HG03439 (cell line): ENCODE data around the gene BRWD1.

ENCODE experiments used
- ATAC-seq: cut with Tn5 transposase; IDR thresholded peaks from one replicate; pipeline ENCODE4 v1.9.1; 2021; ENCODE audit warnings: mild to moderate bottlenecking, moderate library complexity; ENCODE audit not compliant: unreplicated experiment

The BRWD1 gene

DNA sequence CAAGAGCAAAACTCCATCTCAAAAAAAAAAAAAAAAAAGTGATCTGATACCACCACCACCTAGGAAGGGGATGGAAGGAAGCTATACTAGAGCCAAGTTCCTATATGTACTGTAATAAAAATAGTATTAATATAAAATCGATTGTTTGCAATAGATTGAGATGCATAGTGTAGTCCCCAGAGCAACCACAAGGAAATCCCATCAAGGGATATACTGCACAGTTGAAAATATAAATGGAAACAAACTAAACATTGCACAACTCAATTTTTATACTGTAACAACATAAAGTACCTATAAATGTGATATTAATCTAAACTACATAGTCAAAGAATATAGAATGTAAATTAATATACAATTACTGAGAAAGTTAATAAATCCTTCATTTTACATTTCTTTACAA, 109.3 kb downstream of the BRWD1 start:
- ATAC-seq, result no peak

DNA sequence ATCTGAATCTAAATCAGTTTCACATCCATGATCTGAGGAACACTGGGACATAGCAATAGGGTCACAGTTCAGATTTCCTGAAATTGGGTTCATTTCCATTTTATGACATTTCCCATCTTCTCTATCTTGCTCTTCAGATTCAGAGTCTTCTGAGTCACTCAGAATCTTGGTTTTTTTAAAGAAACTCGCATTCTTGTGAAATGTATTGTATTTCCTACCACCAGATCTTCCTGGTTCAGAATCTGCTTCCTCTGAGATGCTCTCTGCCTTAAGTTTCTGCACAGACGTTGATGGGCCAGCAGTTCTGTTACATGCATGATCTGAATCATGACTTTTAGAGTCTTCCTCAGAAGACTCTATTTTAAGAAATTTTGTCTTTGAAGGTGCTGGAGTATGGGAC, 114.6 kb downstream of the BRWD1 start:
- ATAC-seq, result no peak

DNA sequence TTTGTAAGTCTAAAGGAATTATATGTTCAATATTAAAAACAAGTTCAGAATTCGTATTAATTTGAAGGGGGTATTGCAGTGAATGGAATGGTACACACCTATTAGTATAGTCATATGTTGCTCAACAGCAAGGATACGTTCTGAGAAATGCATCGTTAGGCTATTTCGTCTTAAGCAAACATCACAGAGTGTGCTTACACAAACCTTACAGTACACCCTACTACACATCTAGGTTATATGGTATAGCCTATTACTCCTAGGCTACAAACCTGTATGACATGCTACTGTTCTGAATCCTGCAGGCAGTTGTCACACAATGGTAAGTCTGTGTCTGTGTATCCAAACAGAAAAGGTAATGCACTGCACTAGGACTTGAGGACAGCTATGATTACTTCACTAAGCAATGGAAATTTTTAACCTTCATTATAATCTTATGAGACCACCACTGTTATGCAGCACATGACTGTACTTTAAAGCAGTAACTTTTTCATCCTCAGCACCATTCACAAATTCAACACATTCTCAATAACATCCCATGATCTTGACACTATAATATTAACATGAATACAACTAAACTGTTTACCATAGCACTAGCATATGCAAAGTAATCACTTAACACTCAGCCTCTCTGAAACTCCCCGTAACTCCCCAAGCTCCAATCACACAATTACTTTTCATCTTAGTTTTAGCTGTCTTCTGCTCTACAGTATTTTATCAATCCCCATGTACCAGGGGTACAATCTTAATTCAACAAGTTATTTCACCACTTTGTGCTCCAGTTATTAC, 115.8 kb downstream of the BRWD1 start:
- no peak for ATAC-seq

DNA sequence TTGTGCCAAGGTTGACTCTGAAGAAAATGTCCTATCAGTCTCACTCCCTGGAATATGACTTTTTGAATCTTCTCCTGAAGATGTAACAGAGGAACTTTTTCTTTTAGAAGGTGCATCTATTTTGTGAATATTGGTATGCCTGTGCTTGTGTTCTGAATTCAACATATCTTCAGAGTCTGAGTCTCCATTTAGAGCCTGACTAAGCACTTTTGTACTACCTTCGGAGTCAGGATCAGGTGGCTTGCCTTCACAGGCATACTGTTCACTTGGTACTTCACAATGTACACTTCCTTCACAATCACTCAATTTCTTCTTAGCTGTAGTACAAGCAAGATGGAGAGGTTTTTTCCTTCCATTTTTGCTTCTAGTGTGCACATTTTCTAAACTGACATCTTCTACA, 116.6 kb downstream of the BRWD1 start:
- ATAC-seq, result no peak

DNA sequence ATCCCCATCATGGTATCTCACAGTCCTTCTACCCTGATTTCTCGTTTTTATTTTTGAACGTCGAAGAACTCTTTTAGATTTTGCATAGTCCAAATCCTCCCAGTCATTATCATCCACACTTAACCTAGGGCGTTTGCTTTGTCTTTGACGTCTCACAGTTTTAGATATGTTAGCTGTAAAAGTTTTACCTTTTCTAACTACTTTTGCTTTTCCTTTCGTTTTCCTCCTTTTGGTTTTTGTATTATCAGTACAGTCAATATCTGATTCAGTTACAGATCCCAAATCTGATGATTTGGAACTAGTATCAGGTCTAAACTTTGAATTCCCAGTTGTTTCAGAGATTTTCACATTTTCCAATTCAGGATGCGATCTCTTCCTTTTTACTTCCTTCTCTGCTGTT, 117.1 kb downstream of the BRWD1 start:
- ATAC-seq, result no peak

DNA sequence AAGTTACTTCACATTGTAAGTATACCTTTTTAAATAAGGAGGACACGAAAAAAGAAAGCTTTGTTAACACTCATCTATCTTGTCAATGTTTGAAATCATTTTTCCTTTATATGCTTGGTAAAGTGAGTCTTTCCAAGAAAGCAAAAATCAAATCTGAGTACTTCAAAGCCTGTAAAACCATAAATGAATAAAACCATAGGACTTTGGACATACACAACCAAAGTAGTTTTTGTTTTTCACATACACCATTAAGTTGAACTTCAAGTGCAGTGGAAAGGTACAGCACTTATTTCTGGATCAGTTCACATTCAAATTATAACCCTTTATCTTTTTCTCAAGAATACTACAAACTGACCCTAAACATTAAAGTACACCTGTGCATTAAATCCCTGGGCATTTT, 120.1 kb downstream of the BRWD1 start:
- ATAC-seq, result no peak

DNA sequence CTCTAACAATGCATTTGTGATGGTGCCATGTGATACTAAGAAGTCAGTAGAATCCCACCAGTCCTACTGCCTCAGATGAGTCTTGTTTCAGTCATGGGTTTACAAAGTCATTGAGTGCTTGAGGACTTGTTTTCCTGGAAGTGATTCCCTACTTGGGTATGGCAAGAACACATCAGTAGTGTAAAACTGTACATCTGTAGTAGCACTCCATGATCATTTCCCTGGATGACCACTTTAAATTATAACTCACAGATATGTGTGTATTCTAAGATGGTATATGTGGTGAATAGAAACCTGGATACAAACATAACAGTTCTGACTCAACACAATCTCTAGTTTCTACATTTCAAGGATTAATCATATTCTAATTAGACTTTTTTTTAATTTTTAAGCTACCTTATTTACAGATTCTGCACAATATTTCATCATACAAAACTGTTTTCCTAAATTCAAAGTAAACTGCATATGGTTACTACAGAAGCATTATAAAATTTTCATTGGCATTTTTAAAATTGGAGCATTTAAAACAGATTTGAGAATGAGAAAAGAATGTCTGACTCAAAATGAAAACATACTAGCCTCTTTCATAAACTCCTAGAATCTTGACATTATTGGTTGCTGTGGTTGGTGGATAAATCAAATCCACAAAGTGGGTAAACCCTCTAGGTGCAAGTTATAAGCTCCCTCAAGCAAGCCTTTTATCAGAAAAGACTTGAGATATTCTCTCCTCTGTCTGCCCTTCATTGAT, 123.4 kb downstream of the BRWD1 start:
- ATAC-seq, result no peak

DNA sequence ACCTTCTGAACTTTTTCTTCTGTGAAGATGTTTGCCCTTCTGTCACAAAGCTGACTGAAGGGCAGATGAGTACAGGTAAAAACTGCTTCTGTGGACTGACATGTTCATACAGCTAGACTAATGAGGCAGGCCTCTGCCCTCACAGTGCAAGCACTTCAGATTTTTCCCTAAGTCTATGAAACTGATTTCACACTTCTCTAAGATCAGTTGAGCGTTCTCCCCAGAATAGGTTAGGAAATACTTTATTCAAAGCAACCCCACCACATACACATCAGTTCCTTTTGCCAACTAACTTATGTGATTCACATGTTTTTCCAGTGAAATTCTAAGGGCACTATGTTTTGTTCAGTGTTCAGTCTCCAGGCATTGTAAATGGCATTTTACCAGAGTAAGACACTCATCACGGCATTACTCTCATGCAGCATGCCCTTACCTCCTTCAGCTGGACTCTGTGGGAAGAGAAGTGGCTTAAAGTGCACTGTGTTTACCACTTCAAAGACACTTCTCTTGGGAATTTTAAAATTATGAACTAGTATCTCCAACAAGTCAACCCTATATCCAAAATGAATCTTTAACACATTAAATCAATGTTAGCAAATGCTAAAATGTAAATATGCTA, 124.8 kb downstream of the BRWD1 start:
- ATAC-seq, result no peak

DNA sequence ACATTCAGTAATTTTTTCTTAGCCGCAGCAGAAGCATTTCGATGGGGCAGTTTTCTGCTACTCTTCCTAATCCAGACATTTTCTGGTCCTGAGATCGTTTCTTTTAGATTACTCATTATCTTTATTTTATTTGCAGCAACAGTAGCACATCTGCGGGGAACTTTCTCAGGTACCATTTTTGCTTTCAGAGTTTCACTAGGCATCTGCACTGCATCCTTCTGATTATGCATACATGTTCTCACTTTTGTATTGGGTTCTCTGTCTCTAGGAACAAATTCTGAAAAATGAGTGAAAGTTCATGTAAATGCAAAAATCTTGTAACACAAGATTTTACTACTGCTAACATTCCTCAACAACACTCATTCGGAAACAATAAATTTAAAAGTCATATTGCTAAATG, 126.3 kb downstream of the BRWD1 start:
- no peak for ATAC-seq

DNA sequence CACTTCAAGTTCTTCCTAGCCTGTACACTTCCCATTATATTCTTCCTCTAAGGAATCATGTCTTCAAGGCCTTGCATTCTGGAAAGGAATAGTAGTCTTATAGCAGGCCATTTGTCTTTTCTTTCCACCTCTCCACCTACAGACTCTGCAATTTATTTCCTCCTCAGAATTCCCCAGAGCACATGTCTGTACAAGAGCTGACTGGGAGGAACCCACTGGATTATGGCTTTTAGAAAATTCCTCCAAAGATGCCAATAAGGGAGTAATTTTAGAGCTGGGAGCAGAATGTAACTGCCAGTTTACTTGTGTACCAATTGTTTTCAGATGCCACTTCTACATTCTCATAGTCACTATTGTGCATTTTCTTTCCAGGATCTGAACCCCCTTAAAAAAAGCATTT, 126.8 kb downstream of the BRWD1 start:
- ATAC-seq, result no peak

DNA sequence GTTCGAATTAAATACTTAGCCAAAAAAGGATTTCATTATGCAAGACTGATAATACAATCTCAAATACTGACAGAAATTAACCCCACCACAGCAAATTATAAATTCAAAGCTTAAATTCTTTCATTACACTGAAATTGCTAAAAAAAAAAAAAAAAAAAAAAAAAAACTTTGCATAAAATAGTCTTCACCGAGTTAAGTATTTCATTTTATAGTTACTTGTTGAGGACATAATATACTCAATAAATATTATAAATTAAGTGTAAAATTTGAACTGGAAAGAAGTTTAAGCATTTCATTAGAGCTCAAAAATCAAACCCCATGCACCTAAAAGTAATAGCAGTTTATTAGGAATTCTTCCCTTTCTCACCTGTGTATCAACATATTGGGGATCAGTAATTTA, 128.3 kb downstream of the BRWD1 start:
- ATAC-seq, result no peak

DNA sequence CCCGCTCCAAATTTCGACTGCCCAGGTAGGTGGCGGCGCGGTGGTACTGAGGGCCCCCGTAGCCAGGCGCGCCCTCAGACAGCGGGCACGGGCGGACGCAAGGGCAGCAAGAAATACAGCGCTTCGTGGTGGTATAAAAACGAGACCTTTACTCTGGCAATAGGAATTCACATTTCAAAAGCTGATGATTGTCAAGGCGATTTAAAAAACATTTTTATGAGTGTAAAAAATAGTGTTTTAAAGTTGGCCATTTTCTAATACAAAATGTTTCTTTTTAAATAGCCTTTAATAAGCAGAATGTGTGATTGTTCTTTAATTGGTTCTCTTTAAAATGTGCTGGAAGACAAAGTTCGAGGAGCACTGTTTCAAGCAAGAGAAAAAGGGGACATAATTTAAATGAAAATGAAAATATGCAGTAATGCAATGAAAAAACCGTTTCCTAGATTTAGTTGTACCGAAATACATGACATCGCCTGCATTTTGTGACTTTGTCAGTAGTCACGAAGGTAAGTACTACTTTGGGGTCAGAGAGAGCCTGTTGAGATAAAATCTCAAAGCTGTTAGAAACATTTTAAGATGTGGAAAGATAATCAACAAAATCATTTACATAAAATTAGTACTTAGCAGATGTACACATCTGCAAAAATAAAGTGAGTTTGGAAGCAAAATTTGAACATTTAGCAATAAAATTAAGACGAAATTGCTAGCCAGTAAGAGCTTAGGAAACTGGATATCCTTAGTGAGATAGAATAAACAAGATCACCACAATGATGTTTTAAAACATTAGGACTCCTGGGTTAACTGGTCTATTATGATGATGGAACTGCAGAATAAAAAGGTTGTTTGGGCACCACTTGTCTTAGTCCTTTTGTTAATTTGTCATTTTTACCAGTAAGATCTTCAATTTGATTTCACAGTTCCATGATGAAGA, 129.1 kb downstream of the BRWD1 start:
- ATAC-seq, result no peak

DNA sequence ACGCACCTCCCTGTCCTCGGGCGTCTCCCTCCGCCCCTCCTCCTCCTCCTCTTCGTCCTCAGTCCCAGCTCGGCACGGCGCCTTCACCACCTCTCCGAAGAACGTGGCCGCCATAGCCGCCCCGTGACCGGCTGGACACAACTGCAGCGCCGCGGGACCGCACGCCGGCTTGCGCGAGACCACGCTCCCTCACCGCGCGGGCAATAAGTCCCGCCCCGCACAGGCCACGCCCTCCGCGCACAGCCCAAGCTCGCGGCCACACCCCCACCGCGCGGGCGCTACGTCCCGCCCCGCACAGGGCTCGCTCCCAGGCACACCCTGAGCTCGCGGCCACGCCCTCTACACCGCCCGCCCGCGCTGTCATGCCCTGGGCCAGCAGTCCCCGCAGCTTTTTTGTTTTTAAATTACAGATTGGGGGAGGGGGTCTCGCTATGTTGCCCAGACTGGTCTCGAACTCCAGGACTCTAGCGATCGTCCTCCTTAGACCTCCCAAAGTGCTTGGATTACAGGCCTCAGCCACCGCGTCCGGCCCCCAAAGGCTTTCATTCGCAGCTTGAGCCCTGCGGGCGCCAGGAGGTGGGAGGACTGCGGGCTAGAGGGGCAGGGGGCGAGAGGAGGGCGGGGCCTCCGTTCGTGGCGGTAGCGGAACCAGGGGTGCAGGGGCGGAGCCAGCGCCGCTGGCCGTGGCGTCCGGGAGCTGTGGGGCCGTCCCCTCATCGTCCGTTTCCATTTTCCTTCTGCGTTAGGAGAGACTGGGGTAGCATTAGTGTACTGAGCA, 130.0 kb downstream of the BRWD1 start, which contains the start of gene PSMG1:
PSMG1 (minus strand) TSS at position 180 of the 778 bp plus-strand sequence; CDS start at position 114, 66 bp downstream.
- peak; percentile 85 for ATAC-seq

DNA sequence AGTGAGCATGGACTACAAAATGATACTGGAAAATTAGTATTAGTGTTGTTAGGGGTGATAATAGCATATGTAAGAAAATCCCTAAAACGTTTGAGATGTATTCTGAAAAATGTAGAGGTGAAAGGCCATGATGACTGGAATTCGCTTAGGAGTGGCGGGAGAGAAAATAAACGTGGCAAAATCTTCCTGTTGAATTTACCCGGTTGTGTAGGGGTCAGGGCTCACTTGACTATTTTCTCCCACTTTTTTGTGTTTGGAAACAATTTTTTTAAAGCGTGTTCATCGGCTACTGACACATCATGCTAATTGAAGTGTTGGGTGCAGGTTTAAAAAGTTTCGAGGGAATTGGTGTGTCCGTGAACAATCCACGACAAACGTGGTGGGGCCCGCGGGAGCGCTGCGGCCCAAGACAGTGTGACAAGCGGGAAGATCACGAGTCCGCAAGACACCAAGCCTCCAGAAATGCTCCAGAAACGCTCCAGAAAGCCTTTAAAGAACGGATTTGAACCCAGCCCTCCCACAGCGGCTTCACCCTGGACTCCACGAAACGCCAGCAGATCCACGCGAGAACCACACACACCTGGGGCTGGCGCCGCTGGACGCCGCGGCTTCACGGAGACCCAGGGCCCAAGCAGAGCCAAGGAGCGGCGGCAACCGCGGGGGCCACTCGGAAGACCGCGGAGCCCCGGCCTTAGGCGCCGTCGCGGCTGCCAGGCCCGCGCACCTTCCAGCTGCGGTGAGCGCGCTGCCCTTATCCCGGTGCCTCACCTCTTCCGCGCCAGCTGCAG, 130.8 kb downstream of the BRWD1 start:
- ATAC-seq, result no peak

DNA sequence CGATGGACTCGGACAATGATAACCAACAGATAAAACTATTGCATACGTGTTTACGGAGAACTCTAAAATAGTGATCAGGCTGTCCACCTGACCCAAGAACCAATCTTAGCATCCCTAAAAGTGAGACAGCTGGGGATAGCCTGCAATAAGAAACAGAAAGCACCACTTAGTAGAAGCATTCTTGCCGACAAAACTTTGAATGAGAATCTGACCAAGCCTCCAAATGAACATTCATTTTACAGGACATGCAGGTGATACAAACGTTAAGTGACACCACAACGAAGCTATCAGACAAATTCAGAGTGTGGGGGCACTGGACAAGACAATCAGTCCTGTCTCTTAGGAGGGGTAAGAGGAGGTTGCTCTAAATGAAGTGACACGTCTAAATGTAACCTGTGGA, 131.4 kb downstream of the BRWD1 start:
- ATAC-seq, result no peak

DNA sequence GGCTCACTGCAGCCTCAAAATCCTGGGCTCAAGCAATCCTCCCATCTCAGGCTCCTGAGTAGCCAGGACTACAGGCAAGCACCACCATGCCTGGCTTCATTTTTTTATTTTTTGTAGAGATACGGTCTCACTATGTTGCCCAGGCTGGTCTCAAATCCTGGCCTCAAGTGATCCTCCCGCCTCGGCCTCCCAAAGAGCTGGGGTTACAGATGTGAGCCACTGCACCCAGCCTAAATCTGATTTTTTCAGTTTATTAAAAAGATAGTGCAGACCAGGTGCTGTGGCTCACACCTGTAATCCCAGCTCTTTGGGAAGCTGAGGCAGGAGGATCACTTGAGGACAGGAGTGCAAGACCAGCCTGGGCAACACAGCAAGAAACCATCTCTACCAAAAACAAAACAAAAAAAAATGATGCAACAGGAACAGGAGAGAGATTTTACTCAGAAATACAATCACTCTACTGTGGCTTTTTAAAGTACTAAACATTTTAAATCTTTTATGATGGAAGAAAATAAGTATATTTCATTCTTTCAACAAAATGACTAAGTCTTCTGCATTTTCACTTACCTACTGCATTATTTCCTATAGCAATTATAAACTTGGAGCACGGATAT, 132.1 kb downstream of the BRWD1 start:
- ATAC-seq, result no peak

DNA sequence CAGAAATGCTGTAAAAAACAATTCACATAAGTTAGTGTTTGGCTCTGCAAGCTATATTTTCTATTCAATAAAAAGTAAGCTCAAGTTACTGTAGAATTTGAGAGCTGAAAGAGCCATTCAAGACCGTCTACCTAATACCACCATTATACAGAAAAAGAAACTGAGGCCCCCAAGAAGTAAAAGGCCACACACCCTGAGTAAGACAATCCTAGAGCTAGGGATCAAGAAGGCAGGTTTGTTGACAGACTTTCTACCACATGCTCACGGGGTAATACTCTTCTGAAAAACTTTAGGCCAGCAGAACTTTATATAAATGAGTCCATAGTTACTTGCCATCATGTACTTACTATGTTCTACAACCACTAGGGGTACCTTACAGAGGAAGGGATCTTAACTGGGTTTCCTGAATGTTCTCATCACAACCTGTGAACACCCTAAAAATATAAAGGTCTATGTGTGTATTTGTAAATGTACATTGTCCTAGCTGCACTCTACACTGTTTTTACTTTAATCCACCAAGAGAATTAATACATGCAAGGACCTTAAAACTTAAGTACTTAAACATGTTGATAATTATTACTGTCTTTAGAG, 132.9 kb downstream of the BRWD1 start:
- ATAC-seq, result no peak

DNA sequence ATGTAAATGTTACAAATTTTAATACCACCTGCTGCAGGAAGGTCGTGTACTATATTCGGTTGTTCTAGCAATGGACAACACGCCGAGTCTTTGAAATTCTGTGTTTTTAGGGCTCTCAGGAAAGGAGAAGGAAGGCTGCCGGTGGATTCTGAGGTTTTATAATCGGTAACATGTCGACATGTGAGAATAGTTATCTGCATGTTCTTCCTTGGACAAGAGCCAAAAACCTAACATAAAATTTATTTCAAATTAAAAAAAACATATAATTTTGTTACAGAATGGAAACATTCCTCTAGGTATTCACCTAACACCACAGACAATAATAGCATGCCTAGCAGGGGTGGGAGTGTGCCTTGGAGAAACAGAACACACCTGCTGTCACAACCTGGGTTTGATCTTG, 135.0 kb downstream of the BRWD1 start:
- no peak for ATAC-seq
